Bone marrow (tissue), 2 donors: Measurements from ENCODE around the gene STAG1.
"Not testable (repeated sequence)": the region's sequence is repeated elsewhere in the genome, so short reads cannot be mapped to it uniquely, and the experiment has no call there.

ENCODE experiments used
- DNase-seq, 2 donors: peaks; one replicate each; lab custom pipeline; 2025; lab: John Stamatoyannopoulos, UW

Gene STAG1

DNA sequence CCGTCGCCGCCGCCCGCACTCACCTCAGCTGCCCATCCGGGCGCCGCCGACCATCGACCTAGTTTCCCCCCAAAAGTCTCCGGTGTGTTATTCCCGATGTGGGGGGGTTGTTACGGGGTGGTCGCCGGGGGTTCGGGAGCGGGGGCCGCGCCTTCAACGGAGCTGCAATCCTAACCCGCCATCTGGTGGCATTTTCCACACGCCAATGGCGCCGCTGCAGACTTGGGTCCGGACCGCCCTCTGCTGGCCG lies at the start of gene STAG1:
TSS of gene STAG1 (minus strand) at position 207 of the 250 bp plus-strand sequence. CDS start 121,480 bp downstream, outside the sequence.
- DNase-seq, result peak in 1 of 2 donors; percentile 98

- DNase-seq, result not testable (repeated sequence)
Measured at GRCh38 chr3:136801146-136801545, 49.0 kb upstream of the STAG1 start.

- DNase-seq, result peak in 1 of 2 donors; percentile 27
Measured at GRCh38 chr3:136792556-136793330, 40.6 kb upstream of the STAG1 start.

- DNase-seq, result no peak
Measured at GRCh38 chr3:136790786-136791185, 38.6 kb upstream of the STAG1 start.

DNA sequence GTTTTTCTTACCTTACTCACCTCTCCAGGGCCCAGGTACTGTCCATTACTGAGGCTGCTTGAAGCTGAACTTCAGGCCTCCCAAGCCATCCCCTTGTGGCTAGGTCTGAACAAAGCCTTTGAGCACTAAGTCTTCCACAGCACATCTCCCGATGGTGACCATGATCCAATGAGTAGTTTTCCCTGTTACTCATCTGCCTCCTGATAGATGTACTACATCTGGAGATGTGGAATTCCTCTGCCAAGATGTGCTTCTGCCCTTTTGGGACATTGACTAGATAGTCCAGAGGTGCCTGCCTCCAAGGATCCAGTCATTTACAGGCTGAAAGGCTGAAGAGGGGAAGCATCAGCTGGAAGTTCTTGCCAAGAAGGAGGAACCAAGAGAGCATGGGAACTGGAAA lies 37.8 kb upstream of the STAG1 start:
- DNase-seq, result no peak

DNA sequence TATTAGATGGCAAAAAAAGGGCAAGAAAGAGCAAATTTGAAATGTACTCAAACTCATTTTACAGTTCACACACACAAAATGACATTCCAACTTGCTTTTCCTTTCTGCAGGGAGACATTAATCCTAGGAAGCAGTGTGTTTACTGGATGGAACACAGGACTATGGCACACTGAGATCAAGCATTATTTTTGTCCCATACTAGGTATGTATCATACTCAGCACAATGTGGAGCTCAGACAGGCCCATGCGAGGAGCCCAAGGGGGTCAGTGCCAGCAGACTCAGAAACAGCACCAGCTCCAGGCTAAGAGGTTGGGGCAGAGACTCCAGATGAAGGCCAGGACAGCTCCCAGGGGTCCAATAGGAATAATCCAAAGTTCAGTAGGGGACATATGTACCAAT lies 36.0 kb upstream of the STAG1 start:
- no peak for DNase-seq

DNA sequence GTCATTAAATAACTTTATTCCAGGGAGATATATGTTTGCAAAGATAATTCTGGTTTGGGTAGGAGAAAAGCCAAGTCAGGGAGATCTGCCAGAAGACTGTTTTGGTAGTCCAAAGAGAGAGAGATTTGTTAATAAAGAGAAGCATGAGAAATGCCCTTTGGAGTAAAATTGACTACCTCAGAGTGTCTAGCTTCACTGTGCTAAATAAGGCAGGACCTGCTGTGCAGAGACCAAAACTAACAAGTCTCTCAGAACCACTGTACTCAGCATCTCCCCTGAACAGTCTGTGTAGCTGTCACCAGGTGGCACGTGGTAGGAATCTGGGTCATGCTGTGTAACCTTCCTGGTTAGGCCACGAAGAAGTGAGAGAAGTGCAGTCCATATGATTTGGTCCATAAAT lies 35.2 kb upstream of the STAG1 start:
- no peak for DNase-seq

GRCh38 chr3:136783708-136784191 lies 31.6 kb upstream of the STAG1 start:
- no peak for DNase-seq

DNA sequence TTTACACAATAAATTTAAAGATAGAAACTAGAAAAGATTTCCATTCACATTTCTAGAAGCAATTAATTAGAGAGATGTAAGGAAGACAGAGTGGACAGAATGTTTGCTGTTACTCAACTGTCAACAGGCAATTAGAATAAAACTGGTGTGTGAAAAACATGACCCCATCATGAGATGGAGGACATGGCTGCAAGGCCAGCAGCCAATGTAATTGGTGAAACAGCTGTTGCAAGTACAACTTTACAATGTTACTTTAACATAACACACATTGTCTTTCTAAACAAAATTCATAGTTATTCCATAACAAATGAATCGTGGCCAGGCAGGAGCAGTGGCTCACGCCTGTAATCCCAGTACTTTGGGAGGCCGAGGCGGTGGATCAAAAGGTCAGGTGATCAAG lies 28.6 kb upstream of the STAG1 start:
- DNase-seq, result no peak

DNA sequence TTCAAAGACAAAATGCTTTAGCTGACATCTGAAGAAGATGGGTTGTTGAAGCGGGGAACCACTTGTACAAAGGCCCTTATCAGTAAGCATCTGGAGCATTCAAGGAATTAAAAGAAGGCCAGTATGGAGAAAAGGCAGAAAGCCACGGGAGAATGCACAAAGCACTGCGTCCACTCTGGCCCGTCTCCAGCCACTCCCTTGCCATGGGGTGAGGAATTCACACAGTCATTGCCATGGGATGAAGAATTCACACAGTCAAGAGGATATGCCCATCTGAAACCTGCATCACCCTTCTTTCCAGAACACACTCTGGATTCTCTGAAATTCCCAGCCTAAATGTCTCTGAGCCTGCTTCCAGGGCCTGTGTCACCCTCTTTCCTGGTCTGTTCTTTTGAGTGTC lies 26.7 kb upstream of the STAG1 start:
- DNase-seq, result no peak

GRCh38 chr3:136772709-136773108 lies 20.5 kb upstream of the STAG1 start:
- DNase-seq, result no peak

DNA sequence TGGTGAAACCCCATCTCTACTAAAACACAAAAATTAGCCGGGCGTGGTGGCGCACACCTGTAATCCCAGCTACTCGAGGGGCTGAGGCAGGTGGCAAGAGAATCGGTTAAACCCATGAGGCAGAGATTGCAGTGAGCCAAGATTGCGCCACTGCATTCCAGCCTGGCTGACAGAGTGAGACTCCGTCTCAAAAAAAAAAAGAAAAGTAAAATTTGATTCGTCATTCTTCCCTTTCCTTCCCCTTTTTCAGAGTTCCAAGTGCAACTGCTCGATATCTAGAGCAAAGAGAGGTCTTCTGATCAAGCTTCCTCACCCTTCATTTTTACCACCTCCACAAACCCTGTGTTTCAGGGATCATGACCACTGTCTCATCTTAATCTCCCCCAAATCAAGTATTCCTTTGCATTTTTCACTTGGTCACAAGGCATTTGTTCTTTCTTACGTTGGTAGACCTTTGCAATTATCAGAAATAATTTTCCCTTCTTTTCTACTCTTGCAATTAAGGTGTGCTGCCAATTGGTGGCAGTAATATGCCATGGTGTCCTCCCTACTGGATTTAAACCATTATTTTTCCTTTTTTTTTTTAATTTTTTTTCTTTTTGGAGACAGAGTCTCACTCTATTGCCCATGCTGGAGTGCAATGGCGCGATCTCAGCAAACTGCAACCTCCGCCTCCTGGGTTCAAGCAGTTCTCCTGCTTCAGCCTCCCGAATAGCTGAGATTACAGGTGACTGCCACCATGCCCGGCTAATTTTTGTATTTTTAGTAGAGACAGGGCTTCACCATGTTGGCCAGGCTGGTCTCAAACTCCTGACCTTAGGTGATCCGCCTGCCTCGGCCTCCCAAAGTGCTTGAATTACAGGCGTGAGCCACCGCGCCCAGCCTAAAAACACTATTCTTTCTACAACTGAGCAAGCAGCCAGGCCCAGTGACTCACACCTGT lies 6.3 kb upstream of the STAG1 start:
- DNase-seq, result peak in 1 of 2 donors; percentile 80

DNA sequence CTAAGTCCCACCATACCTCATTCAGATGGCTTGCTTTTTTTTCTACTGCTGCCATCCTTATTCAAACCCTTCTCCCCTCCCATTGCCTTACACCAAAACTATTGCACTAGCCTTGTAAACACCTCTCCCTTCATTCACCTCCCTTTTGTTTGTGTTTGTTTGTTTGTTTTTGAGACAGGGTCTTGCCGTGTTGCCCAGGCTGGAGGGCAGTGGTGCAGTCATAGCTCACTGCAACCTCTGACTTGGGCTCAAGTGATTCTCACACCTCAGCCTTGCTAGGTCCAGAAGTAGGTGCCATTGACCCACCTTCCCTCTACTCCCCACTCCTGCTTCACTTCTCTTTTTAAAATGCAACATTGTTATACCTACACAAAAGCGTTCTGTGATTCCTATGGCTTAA lies 3.0 kb upstream of the STAG1 start:
- no peak for DNase-seq

DNA sequence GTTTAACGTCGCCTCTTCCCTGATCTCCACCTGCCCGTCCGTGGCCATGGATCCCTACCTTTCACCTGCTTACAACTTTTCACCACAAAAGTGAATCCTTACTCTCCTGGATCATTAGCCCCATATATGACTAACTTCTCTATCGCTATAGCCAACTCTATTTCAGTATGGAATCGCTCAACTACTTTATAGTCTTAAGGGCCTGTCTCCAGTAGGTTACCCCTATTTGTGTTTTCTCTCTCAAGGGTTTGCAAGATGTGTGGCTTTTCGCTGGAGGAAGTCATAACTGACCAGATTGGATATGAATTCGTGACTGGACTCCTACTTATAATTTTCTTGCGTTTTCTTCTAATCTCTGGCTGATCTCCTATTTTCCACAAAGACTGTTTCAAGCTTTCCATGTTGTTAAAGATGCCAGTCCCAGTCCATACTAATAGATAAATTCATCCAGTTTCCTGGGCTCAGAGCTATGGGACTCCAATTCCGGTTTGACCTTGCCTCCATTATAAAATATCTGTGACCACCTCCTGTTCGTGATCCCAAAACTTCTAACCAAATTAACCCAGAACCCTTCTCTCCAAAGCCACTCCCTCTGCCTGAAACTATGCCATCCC lies 1.3 kb upstream of the STAG1 start:
- no peak for DNase-seq

- peak; percentile 96 to 98 for DNase-seq
Measured at GRCh38 chr3:136752422-136753325, 496 bp upstream of the STAG1 start.

- peak; percentile 10 to 91 for DNase-seq
Measured at GRCh38 chr3:136751316-136752171, 634 bp downstream of the STAG1 start.

DNA sequence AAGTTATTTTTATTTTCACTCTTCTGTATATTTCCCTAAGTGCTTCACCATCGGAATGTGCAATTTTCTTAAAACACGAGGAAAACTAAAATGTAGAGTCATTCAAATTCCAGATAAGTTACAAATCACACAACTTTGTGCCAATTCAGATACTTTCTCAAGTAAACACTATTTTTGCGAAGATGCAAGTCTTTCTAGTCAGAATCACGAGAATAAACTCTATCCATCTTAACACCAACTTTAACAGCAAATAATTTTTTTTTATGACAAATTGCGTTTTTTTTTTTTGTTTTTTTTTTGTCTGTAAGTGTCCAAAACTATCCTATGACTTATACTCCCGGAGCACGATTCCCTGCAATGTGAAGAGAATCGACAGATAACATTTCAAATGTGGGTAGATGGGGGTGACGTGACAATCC lies 1.3 kb downstream of the STAG1 start:
- DNase-seq, result no peak

- no peak for DNase-seq
Measured at GRCh38 chr3:136750209-136750896, 1.8 kb downstream of the STAG1 start.

DNA sequence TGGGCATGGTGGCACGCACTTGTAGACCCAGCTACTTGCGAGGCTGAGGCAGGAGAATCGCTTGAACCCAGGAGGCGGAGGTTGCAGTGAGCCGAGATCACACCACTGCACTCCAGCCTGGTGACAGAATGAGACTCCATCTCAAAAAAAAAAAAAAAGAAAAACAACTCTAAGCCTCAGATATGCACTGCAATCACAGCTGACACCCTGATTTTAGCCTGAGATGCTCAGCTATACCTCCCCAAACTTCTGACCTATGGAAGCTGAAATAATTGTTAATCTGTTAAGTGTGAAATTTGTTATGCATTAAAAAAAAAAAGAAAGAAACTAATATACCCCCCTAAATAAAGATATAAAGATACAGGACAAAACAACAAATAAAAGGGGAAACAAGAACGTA lies 2.6 kb downstream of the STAG1 start:
- not testable (repeated sequence) for DNase-seq

- DNase-seq, result no peak
Measured at GRCh38 chr3:136749091-136749490, 3.1 kb downstream of the STAG1 start.
